GM12865 (cell line): ENCODE results near the gene EBNA1BP2.
"Not testable (repeated sequence)": the region's sequence is repeated elsewhere in the genome, so short reads cannot be mapped to it uniquely, and the experiment has no call there.

Source experiments
- DNase-seq: peaks from one replicate; pipeline ENCODE4 v3.0.0; 2010; ENCODE audit warnings: low read depth
- H3K4me3 ChIP-seq: 2 replicates; pipeline ENCODE4 v1.5.1; 2011; ENCODE audit warnings: mild to moderate bottlenecking, low read depth, low read length, control low read depth
- TF ChIP-seq, protein P1 (sequence below): IDR thresholded peaks from 2 replicates; pipeline ENCODE4 v1.5.1; 2011; ENCODE audit warnings: low read length, control low read depth, low read depth, inconsistent platforms; ENCODE audit not compliant: insufficient read depth; ENCODE audit errors: missing control alignments

The EBNA1BP2 gene

DNA sequence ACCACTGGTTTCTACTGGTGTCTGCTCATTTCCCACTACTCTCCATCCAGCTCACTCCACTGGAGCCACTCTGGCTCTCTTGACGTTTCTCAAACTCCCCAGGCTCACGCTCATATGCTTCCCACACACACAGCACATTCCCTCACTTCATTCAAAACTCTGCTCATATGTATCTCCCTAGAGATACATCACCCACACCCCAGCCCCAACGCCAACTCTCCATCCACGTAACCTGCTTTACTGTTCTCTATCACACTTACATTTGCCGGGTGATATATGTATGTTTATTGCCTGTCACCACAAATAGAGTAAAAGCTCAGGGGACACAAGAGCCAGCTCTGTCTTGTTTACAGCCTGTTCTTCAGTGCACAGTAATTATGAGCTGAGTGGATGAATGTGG, 22.2 kb downstream of the EBNA1BP2 start:
- no peak overlapping the region for H3K4me3 ChIP-seq
- TF ChIP-seq, protein P1, sequence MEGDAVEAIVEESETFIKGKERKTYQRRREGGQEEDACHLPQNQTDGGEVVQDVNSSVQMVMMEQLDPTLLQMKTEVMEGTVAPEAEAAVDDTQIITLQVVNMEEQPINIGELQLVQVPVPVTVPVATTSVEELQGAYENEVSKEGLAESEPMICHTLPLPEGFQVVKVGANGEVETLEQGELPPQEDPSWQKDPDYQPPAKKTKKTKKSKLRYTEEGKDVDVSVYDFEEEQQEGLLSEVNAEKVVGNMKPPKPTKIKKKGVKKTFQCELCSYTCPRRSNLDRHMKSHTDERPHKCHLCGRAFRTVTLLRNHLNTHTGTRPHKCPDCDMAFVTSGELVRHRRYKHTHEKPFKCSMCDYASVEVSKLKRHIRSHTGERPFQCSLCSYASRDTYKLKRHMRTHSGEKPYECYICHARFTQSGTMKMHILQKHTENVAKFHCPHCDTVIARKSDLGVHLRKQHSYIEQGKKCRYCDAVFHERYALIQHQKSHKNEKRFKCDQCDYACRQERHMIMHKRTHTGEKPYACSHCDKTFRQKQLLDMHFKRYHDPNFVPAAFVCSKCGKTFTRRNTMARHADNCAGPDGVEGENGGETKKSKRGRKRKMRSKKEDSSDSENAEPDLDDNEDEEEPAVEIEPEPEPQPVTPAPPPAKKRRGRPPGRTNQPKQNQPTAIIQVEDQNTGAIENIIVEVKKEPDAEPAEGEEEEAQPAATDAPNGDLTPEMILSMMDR, result no peak
- no peak for DNase-seq

DNA sequence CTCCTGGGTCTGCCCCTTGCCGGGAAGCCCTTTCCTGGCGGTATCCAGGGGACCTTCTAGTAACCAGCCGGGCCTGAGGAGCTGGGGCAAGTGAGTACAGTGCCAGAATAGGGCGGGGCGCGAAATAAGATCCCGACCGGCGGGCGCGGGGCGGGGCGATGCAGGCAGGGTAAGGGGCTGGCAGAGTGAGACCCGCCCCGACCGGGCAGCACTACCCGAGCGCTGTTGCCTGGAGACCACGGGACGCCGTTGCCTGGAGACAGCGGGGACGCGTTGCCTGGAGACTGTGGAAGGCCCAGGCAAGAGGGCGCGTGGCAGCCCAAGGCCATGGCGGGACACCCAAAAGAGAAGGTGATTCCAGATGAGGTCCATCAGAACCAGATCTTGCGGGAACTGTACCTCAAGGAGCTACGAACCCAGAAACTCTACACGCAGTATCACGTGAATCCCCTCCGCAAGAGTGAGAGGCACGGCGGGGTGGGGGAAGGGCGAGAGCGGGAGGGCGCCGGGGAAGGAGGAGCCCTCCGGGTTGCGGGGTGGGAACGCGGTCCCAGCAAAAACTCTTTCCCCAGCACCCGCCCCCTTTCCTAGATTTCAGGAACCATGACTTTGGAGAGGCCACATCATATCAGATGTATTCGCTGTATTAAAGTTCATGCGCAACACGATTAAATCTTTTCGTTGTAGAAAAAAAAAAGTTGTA, 24.3 kb downstream of the EBNA1BP2 start:
- H3K4me3 ChIP-seq, result no peak overlapping the region
- DNase-seq, result no peak
- TF ChIP-seq, protein P1, result no peak

DNA sequence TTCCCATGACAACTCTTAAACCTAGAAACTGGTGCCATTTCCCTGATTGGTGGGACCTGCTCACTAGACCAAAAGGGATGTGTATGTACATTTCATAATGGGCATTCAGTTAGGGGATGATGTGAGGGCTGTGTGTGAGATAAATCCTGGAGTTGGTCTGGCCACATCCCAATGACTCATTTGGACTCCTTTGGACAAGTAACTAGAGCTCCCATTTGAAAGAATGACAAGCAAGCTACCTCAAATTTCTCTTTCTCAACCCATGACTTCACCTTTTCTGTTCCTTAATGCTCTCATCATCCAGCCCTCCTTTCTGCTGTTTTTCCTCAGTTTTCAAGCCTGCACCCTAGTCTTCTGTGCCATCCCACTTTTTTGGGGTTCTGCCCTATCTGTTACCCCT, 27.9 kb downstream of the EBNA1BP2 start:
- H3K4me3 ChIP-seq, result no peak overlapping the region
- no peak for DNase-seq
- TF ChIP-seq, protein P1, result no peak

DNA sequence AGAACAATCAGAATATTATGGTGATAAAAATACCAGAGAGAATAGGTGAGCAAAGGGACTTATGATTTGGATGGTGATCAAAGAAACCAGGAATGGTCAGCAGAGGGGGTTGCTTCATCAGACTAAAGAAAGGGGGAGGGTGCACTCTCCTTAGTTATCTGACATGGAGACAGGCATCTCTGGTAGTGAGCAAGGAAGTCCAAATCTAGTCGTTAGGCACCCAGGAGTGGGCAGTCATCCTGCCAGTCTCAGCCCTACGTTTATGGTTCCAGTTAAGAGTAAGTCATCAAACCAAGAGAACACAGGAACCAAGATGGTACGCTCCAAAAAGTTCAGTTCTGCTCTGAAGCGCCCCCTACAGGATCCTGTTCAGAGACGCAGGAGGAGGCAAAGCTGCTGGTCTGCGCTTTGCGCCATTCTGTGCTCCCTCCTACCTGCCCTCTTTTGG, 28.6 kb downstream of the EBNA1BP2 start:
- no peak overlapping the region for H3K4me3 ChIP-seq
- TF ChIP-seq, protein P1, result peak; percentile 31
- DNase-seq, result peak; percentile 25

DNA sequence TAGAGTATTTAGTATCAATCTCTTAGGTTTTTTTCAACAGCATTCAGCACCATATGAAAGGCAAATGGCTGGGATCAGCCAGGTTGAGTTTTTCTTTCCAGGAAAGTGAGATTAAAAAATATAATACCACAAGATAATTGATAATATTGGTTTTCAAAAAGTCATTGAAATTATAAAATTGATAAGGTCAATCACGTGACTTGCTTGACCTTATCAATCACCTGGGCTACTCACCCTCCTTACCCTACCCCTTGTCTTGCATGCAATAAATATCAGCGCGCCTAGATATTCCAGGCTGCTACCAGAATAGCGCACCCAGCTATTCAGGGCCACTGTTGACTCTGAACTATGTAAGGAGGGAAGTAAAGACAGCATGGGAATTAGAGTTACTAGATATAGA, 31.5 kb downstream of the EBNA1BP2 start:
- H3K4me3 ChIP-seq, result no peak overlapping the region
- TF ChIP-seq, protein P1, result no peak
- DNase-seq, result no peak

DNA sequence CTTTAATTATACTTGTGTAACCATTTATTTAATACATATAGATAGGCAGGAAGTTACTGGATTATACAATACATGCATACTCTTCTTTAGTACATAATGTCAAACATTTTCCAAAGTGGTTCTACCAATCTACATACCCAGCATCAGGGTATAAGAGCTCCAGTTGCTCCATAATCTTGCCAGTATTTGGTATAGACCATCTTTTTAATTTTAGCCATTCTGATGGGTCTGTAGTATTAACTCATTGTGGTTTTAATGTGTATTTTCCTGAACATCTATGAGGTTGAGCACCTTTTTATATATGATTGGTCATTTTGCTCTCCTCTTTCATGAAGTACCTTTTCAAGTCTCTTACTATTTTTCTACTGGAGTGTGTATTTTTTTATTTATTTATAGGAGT, 32.1 kb downstream of the EBNA1BP2 start:
- TF ChIP-seq, protein P1, result no peak
- DNase-seq, result no peak
- H3K4me3 ChIP-seq, result no peak overlapping the region

DNA sequence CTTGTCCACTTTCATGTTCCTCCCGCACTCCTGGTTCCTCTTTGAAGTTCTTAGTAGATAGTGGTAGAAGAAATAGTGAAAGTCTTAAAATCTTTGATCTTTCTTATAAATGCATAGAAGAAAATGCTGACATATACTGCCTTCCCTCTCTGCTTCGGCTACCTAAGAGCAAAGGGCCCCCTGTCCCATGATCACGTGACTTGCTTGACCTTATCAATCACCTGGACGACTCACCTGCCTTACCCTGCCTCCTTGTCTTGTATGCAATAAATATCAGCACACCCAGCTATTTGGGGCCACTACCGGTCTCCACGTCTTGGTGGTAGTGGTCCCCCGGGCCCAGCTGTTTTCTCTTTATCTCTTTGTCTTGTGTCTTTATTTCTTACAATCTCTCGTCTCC, 32.8 kb downstream of the EBNA1BP2 start:
- not testable (repeated sequence) for DNase-seq

More for the DNA sequence above, 32.8 kb downstream of the EBNA1BP2 start:
- not testable (repeated sequence) for H3K4me3 ChIP-seq
